Fibroblast of pulmonary artery (primary cell): ENCODE data around the gene DEFB114.

Source experiments
- DNase-seq: peaks from one replicate; pipeline ENCODE4 v3.0.0-alpha.2; 2010; ENCODE audit warnings: low read depth
- H3K4me3 ChIP-seq: replicated peaks from 2 replicates; pipeline ENCODE4 v1.5.1; 2011; ENCODE audit warnings: low read depth, mild to moderate bottlenecking, control low read depth, low read length, moderate library complexity
- TF ChIP-seq, protein P1 (sequence below): IDR thresholded peaks from 2 replicates; pipeline ENCODE4 v1.5.1; 2011; ENCODE audit warnings: mild to moderate bottlenecking, control low read depth, low read length, inconsistent platforms; ENCODE audit errors: missing control alignments

DEFB114 gene

DNA sequence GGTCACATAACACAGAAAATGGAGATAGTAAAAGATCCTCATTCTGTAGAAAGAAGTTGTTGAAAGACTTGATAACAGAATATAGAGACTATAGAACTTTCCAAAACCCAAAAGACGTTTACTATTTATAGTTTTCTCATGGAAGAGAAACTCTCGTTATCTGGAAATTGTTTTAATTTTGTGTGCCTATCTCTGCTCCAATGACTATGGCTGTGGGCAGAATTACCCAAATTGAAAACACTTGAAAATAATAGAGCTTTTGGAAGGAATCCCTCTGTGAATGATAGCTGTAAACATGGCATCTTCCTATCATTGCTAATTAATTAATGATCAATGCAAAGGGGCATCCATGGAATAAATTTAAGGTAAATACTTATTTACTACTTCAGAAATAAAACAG lies at the start of gene DEFB114:
Gene DEFB114, minus strand, starts transcription at position 101 of the 400 bp plus-strand sequence. Its CDS starts 59 bp downstream, at position 42.
- TF ChIP-seq, protein P1, sequence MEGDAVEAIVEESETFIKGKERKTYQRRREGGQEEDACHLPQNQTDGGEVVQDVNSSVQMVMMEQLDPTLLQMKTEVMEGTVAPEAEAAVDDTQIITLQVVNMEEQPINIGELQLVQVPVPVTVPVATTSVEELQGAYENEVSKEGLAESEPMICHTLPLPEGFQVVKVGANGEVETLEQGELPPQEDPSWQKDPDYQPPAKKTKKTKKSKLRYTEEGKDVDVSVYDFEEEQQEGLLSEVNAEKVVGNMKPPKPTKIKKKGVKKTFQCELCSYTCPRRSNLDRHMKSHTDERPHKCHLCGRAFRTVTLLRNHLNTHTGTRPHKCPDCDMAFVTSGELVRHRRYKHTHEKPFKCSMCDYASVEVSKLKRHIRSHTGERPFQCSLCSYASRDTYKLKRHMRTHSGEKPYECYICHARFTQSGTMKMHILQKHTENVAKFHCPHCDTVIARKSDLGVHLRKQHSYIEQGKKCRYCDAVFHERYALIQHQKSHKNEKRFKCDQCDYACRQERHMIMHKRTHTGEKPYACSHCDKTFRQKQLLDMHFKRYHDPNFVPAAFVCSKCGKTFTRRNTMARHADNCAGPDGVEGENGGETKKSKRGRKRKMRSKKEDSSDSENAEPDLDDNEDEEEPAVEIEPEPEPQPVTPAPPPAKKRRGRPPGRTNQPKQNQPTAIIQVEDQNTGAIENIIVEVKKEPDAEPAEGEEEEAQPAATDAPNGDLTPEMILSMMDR: no peak
- DNase-seq: no peak
- no peak within 1 kb of the TSS for H3K4me3 ChIP-seq

- DNase-seq: no peak
- no peak overlapping the region for H3K4me3 ChIP-seq
- TF ChIP-seq, protein P1: no peak
These were observed 43.9 kb upstream of the DEFB114 start for GRCh38 chr6:50007819-50008218.

- DNase-seq: no peak
- H3K4me3 ChIP-seq: no peak overlapping the region
- TF ChIP-seq, protein P1: no peak
These were observed 39.2 kb upstream of the DEFB114 start for GRCh38 chr6:50003139-50003538.

DNA sequence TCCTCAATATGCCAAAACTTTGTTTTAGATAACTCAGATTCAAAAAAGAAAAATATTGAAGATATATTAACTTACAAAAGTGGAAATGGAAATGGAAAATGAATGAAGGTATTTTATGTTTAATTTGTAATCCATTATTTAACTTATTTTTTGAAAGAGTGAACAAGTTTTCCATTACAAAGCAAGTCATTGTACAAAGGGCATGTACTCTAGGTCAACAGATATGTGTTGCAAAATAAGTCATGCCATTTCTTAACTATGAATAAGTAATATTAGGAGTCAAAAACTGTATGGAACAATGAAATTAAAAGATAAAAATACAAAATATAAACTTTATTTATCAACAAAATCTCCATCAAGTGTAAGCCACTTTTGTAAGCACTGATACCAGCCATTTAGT lies 31.3 kb upstream of the DEFB114 start:
- H3K4me3 ChIP-seq: no peak overlapping the region
- TF ChIP-seq, protein P1: no peak
- DNase-seq: no peak

- no peak overlapping the region for H3K4me3 ChIP-seq
- no peak for DNase-seq
- TF ChIP-seq, protein P1: no peak
These were observed 24.9 kb upstream of the DEFB114 start for GRCh38 chr6:49988900-49989299.

- H3K4me3 ChIP-seq: no peak overlapping the region
- TF ChIP-seq, protein P1: no peak
- no peak for DNase-seq
These were observed 23.8 kb upstream of the DEFB114 start for GRCh38 chr6:49987749-49988148.

DNA sequence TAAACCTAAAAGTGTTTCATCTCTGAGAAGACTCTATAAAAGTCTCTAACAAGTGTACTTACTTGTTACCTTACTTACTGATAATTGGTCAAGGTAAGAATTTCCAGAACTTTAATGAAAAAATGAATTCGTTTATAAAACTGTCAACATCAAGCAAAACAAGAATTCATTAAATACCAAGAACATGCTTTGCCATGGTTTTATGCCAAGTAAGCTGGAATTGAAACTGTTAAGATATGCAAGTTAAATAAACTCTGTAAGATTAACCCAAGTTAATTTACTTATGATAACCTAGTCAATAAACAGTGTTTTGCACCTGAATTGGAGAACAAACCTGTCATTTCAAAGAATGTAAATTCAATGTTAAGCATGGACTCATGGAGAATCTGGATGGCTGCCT lies 22.6 kb upstream of the DEFB114 start:
- DNase-seq: no peak
- no peak overlapping the region for H3K4me3 ChIP-seq
- TF ChIP-seq, protein P1: no peak
